HepG2 (cell line): Measurements from ENCODE around the gene MYL9. TPM values are rescaled to one million over a fixed set of nuclear protein-coding genes. Genes with fewer than 3 reads are reported as not detected.

ENCODE experiments used
- GABPB1 ChIP-seq: IDR thresholded peaks from 2 replicates; pipeline ENCODE4 v1.6.1; 2016; ENCODE audit warnings: mild to moderate bottlenecking, missing genetic modification reagents, moderate library complexity, missing compliant biosample characterization
- HOXA3 ChIP-seq: sonication (generic); formaldehyde crosslinking; IDR thresholded peaks from 2 replicates; pipeline ENCODE4 v1.5.0; 2020; ENCODE audit warnings: missing genetic modification reagents
- NCOR1 ChIP-seq: fragments of 200-600 bp; sonication (generic); IDR thresholded peaks from 2 replicates; pipeline ENCODE4 v1.7.0; 2017; ENCODE audit warnings: antibody characterized with exemption, low read length, borderline replicate concordance
- NRL ChIP-seq: sonication (generic); formaldehyde crosslinking; IDR thresholded peaks from 2 replicates; pipeline ENCODE4 v1.5.0; 2020; ENCODE audit warnings: missing genetic modification reagents, mild to moderate bottlenecking, moderate library complexity, borderline replicate concordance
- POLR2AphosphoS2 ChIP-seq: IDR thresholded peaks from 2 replicates; pipeline ENCODE4 v1.6.1; 2011; ENCODE audit warnings: low read depth, low read length, improper control_type of control experiment
- PRPF4 ChIP-seq: fragments of 200-400 bp; formaldehyde crosslinking; IDR thresholded peaks from 2 replicates; pipeline ENCODE4 v1.6.1; 2016; ENCODE audit warnings: low read length, low read depth; ENCODE audit not compliant: poor library complexity, severe bottlenecking
- REL ChIP-seq: sonication (generic); formaldehyde crosslinking; conservative IDR thresholded peaks from 2 replicates; pipeline ENCODE4 v1.8.0; 2022; ENCODE audit warnings: mild to moderate bottlenecking, missing genetic modification reagents, moderate library complexity
- TARDBP ChIP-seq: sonication (generic); formaldehyde crosslinking; IDR thresholded peaks from 2 replicates; pipeline ENCODE4 v1.8.0; 2022; ENCODE audit warnings: mild to moderate bottlenecking, missing genetic modification reagents
- ZFP36L1 ChIP-seq: sonication (generic); formaldehyde crosslinking; IDR thresholded peaks from 2 replicates; pipeline ENCODE4 v1.8.0; 2022; ENCODE audit warnings: mild to moderate bottlenecking, missing genetic modification reagents, moderate library complexity
- ZNF101 ChIP-seq: sonication (generic); formaldehyde crosslinking; IDR thresholded peaks from 2 replicates; pipeline ENCODE4 v1.4.0; 2020; ENCODE audit warnings: mild to moderate bottlenecking, low read depth, missing genetic modification reagents, borderline replicate concordance
- ZNF652 ChIP-seq: IDR thresholded peaks from 2 replicates; pipeline ENCODE4 v1.6.1; 2016; ENCODE audit warnings: low read depth, borderline replicate concordance
- polyA plus RNA-seq, 8 experiments: library from polyadenylated mRNA; depleted of rRNA in 3 of 8; stranded (reverse) in 7 of 8; unstranded in 1 of 8; fragments of >200 nt; fragmentation: Illumina TruSeq in 4 of 8; extraction: Trizol in 4 of 8; gene quantifications; 2 replicates each; pipeline versions ENCODE4 v1.2.1 to v1.2.3, GENCODE V29; 2011 to 2016; ENCODE audit warnings: low read depth in 4 of 8, missing spikeins in 1 of 8, mixed read lengths in 1 of 8; ENCODE audit not compliant: insufficient read depth in 1 of 8
- total RNA-seq, 5 experiments: library from RNA; depleted of rRNA; stranded (reverse); fragments of >200 nt; fragmentation: Illumina TruSeq; extraction: Trizol; gene quantifications; 2 replicates each; pipeline ENCODE4 v1.2.3, GENCODE V29; 2016; ENCODE audit warnings: low read depth in 1 of 5
- TF ChIP-seq, protein P1 (sequence below): sonication (generic); formaldehyde crosslinking; IDR thresholded peaks from 2 replicates; pipeline ENCODE4 v1.8.0; 2022; ENCODE audit warnings: mild to moderate bottlenecking, missing genetic modification reagents, borderline replicate concordance
- TF ChIP-seq, protein P2 (sequence below): IDR thresholded peaks from 2 replicates; pipeline ENCODE4 v1.6.1; 2012; ENCODE audit warnings: inconsistent platforms
- TF ChIP-seq, protein P3 (sequence below): IDR thresholded peaks from 2 replicates; pipeline ENCODE4 v1.4.0; 2020; ENCODE audit warnings: mild to moderate bottlenecking, missing genetic modification reagents
- TF ChIP-seq, protein P4 (sequence below): sonication (generic); formaldehyde crosslinking; IDR thresholded peaks from 2 replicates; pipeline ENCODE4 v1.4.0; 2020; ENCODE audit warnings: low read depth, missing genetic modification reagents
- TF ChIP-seq, protein P5 (sequence below): sonication (generic); formaldehyde crosslinking; IDR thresholded peaks from 2 replicates; pipeline ENCODE4 v1.4.0; 2020; ENCODE audit warnings: mild to moderate bottlenecking, missing genetic modification reagents

The MYL9 gene
- total and polyA plus RNA-seq, 2 of the 13 experiments (the other 11 are each of a cell fraction or from before 2014, with no cell fraction given) = 0.87 to 2.2 TPM

DNA sequence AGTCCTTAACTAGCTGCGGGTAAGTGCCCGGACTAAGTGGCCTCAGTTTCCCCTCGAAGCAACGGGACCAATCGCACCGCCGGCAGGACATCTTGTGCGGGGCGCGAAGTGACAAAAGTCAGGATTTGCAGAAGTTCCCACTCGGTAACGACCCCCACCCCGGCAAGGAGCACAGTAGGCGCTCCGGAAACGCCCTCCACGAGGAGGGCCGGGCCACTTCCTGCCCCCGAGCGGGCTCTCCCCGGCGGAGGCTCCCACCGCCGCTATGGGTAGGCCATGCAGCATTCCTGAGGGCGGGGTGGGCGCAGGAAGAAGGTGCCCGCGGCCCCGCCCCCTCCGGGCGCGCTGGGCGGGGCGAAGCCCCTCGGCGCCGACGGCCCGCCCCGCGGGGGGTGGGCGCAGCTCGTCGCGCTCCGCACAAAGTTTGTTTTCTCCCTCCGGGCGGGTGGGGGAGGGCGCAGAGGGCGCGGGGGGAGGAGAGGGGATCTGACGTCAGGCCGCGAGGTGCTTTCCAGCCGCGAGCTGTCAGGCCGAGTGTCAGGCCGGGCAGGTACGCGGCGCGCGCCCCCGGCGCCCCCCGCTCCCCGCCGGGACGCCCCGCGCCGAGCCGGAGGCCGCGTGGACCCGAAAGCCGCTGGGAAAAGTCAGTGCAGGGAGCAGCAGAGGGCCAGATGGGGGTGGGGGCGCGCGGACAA lies 31.9 kb downstream of the MYL9 start, which contains the start of gene TGIF2 (continued):
- TF ChIP-seq, protein P1, sequence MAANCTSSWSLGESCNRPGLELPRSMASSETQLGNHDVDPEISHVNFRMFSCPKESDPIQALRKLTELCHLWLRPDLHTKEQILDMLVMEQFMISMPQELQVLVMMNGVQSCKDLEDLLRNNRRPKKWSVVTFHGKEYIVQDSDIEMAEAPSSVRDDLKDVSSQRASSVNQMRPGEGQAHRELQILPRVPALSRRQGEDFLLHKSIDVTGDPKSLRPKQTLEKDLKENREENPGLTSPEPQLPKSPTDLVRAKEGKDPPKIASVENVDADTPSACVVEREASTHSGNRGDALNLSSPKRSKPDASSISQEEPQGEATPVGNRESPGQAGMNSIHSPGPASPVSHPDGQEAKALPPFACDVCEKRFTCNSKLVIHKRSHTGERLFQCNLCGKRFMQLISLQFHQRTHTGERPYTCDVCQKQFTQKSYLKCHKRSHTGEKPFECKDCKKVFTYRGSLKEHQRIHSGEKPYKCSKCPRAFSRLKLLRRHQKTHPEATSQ = 0 out of 2 replicates have a peak, but pooled peaks have one; percentile 55
- TF ChIP-seq ZFP36L1 (CRISPR knock-in tag) (peak; percentile 19; the same call in 1 of the 2 replicates), NRL (peak; percentile 85; the same call in 1 of the 2 replicates), PRPF4 (no peak), TARDBP (CRISPR knock-in tag) (peak; percentile 82), REL (CRISPR knock-in tag) (no peak), ZNF652 (CRISPR knock-in tag) (0 out of 2 replicates have a peak, but pooled peaks have one; percentile 11), POLR2AphosphoS2 (no peak), ZNF101 (0 out of 2 replicates have a peak, but pooled peaks have one; percentile 11), HOXA3 (peak; percentile 87), NCOR1 (peak; percentile 22; the same call in 1 of the 2 replicates), GABPB1 (CRISPR knock-in tag) (peak; percentile 93)
- TF ChIP-seq, protein P2, sequence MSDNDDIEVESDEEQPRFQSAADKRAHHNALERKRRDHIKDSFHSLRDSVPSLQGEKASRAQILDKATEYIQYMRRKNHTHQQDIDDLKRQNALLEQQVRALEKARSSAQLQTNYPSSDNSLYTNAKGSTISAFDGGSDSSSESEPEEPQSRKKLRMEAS = peak; percentile 87
- TF ChIP-seq, protein P3, sequence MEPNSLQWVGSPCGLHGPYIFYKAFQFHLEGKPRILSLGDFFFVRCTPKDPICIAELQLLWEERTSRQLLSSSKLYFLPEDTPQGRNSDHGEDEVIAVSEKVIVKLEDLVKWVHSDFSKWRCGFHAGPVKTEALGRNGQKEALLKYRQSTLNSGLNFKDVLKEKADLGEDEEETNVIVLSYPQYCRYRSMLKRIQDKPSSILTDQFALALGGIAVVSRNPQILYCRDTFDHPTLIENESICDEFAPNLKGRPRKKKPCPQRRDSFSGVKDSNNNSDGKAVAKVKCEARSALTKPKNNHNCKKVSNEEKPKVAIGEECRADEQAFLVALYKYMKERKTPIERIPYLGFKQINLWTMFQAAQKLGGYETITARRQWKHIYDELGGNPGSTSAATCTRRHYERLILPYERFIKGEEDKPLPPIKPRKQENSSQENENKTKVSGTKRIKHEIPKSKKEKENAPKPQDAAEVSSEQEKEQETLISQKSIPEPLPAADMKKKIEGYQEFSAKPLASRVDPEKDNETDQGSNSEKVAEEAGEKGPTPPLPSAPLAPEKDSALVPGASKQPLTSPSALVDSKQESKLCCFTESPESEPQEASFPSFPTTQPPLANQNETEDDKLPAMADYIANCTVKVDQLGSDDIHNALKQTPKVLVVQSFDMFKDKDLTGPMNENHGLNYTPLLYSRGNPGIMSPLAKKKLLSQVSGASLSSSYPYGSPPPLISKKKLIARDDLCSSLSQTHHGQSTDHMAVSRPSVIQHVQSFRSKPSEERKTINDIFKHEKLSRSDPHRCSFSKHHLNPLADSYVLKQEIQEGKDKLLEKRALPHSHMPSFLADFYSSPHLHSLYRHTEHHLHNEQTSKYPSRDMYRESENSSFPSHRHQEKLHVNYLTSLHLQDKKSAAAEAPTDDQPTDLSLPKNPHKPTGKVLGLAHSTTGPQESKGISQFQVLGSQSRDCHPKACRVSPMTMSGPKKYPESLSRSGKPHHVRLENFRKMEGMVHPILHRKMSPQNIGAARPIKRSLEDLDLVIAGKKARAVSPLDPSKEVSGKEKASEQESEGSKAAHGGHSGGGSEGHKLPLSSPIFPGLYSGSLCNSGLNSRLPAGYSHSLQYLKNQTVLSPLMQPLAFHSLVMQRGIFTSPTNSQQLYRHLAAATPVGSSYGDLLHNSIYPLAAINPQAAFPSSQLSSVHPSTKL (CRISPR knock-in tag) = peak; percentile 49; the same call in 1 of the 2 replicates
- TF ChIP-seq, protein P4, sequence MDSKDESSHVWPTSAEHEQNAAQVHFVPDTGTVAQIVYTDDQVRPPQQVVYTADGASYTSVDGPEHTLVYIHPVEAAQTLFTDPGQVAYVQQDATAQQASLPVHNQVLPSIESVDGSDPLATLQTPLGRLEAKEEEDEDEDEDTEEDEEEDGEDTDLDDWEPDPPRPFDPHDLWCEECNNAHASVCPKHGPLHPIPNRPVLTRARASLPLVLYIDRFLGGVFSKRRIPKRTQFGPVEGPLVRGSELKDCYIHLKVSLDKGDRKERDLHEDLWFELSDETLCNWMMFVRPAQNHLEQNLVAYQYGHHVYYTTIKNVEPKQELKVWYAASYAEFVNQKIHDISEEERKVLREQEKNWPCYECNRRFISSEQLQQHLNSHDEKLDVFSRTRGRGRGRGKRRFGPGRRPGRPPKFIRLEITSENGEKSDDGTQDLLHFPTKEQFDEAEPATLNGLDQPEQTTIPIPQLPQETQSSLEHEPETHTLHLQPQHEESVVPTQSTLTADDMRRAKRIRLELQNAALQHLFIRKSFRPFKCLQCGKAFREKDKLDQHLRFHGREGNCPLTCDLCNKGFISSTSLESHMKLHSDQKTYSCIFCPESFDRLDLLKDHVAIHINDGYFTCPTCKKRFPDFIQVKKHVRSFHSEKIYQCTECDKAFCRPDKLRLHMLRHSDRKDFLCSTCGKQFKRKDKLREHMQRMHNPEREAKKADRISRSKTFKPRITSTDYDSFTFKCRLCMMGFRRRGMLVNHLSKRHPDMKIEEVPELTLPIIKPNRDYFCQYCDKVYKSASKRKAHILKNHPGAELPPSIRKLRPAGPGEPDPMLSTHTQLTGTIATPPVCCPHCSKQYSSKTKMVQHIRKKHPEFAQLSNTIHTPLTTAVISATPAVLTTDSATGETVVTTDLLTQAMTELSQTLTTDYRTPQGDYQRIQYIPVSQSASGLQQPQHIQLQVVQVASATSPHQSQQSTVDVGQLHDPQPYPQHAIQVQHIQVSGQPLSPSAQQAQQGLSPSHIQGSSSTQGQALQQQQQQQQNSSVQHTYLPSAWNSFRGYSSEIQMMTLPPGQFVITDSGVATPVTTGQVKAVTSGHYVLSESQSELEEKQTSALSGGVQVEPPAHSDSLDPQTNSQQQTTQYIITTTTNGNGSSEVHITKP (CRISPR knock-in tag) = peak; percentile 82; the same call in 1 of the 2 replicates
- TF ChIP-seq, protein P5, sequence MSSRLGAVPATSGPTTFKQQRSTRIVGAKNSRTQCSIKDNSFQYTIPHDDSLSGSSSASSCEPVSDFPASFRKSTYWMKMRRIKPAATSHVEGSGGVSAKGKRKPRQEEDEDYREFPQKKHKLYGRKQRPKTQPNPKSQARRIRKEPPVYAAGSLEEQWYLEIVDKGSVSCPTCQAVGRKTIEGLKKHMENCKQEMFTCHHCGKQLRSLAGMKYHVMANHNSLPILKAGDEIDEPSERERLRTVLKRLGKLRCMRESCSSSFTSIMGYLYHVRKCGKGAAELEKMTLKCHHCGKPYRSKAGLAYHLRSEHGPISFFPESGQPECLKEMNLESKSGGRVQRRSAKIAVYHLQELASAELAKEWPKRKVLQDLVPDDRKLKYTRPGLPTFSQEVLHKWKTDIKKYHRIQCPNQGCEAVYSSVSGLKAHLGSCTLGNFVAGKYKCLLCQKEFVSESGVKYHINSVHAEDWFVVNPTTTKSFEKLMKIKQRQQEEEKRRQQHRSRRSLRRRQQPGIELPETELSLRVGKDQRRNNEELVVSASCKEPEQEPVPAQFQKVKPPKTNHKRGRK = no peak
